Renal cortical epithelial cell (primary cell): Measurements from ENCODE around the gene LRRC15. TPM values are rescaled to one million over a fixed set of nuclear protein-coding genes. Genes with fewer than 3 reads are reported as not detected.

Experiments used
- total RNA-seq: library from RNA; depleted of rRNA; stranded (reverse); fragments of >200 nt; gene quantifications from 2 replicates; pipeline ENCODE4 v1.2.3, GENCODE V29; 2014

Gene LRRC15
- total RNA-seq, 1 donor from 2014 or later, result not detected

Other genes with a start within 250 kb of the LRRC15 start
- gene HES1, start 233.6 kb downstream of the LRRC15 start, total RNA-seq, result 9.4 and 18.6 TPM in 2 replicates
- gene CPN2, start 18.4 kb downstream of the LRRC15 start, total RNA-seq, result 0.05 TPM in 1 of 2 replicates, not detected in the other
- gene GP5, start 29.5 kb upstream of the LRRC15 start, total RNA-seq, result under 0.01 and 0.10 TPM in 2 replicates
- 588 and 600 TPM in 2 replicates for gene ATP13A3, start 117.3 kb upstream of the LRRC15 start, total RNA-seq